ENCODE data around the gene ZNF587.
"Not testable (repeated sequence)": the region's sequence is repeated elsewhere in the genome, so short reads cannot be mapped to it uniquely, and the experiment has no call there.

ZNF587 gene

DNA sequence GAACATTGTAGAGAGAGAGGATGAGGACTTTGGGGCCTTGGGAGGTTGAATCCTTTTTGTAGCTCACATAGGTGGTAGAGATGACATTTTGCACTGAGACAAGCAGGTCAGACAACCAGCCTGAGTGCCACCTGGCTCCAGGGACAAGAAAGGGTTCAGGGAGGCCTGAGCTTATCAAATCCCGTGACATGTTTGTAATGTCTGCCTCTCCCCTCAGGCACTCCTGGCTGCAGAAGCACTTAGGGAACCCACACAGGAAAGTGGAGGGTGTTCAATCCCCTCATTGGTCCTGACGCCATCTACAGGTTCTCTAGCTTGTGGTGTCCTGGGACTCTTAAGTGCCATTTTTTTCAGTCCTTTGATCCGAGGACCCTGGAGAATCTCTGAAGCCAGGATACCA, 28.6 kb upstream of the ZNF587 start:
- not testable (repeated sequence) for H3K9me3 ChIP-seq (ENCODE audit: control extremely low read depth in 1 of 5, control insufficient read depth in 4 of 5, insufficient read depth in 2 of 5, low read depth in 1 of 5, low read length in 4 of 5); H3K27me3 ChIP-seq (replicated peaks in 2 of 5; ENCODE audit: control insufficient read depth in 4 of 5, insufficient read depth in 5 of 5, low read length in 4 of 5)
- Histone ChIP-seq H3K36me3 (ENCODE audit: control insufficient read depth in 4 of 4, insufficient read depth in 4 of 4, low read length in 3 of 4) (peaks cover 0 to 14% (median 4%) of the 10 kb centered on the region in 4 experiments), H3K4me1 (ENCODE audit: control extremely low read depth in 1 of 4, control insufficient read depth in 4 of 4, insufficient read depth in 4 of 4, low read length in 3 of 4) (peaks cover 0 to 17% (median 11%) of the 10 kb centered on the region in 4 experiments), H3K4me3 (ENCODE audit: control insufficient read depth in 1 of 7, extremely low read depth in 1 of 7, insufficient read depth in 4 of 7, low read depth in 2 of 7, low read length in 6 of 7) (peak overlapping the region in 1 of 7 experiments; percentile 100), H3K27ac (ENCODE audit: insufficient read depth in 1 of 2, low read depth in 1 of 2, low read length in 2 of 2, poor library complexity in 1 of 2, severe bottlenecking in 2 of 2) (peak overlapping the region in 1 of 2 experiments; percentile 90)
- peak in 2 of 3 donors; percentile 16 to 29 for DNase-seq
- WGBS (ENCODE audit: insufficient coverage): 100% methylated on average over 1 of the region's 3 CpGs
- ChIA-PET POLR2A (interaction anchor here (0.6 kb wide), 1 partner anchor 73 kb away, joined by 3 read pairs; no protein-coding TSS in a partner anchor), CTCF (interaction anchor here (1.8 to 2.2 kb wide), 2 partner anchors 20 to 82 kb away, joined by 4 to 5 read pairs; no protein-coding TSS in a partner anchor)

DNA sequence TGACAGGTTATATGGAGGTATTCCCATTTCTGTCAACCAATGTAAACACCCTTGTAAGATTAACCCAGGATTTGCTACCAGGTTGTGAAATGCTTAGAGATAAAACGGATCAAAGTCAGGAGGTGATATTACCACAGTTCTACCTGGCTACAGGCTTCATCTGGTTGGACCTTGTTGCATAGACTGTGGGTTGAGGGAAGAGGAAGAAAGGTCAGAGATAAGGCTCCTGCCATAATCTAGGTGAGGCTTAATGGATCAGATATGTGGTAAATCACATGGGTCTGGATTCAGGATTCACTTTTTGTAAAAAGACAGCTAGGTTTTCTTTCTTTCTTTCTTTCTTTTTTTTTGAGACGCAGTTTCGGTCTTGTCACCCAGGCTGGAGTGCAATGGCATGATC, 28.2 kb upstream of the ZNF587 start:
- peaks cover 0 to 18% (median 6%) of the 10 kb centered on the region in 4 experiments for H3K36me3 ChIP-seq (ENCODE audit: control insufficient read depth in 4 of 4, insufficient read depth in 4 of 4, low read length in 3 of 4)
- WGBS (ENCODE audit: insufficient coverage): 100% methylated on average over 2 of the region's 3 CpGs
- H3K4me3 ChIP-seq (ENCODE audit: control insufficient read depth in 1 of 7, extremely low read depth in 1 of 7, insufficient read depth in 4 of 7, low read depth in 2 of 7, low read length in 6 of 7); H3K27me3 ChIP-seq (replicated peaks in 2 of 5; ENCODE audit: control insufficient read depth in 4 of 5, insufficient read depth in 5 of 5, low read length in 4 of 5); H3K27ac ChIP-seq (ENCODE audit: insufficient read depth in 1 of 2, low read depth in 1 of 2, low read length in 2 of 2, poor library complexity in 1 of 2, severe bottlenecking in 2 of 2); DNase-seq; POLR2A ChIA-PET; H3K9me3 ChIP-seq (ENCODE audit: control extremely low read depth in 1 of 5, control insufficient read depth in 4 of 5, insufficient read depth in 2 of 5, low read depth in 1 of 5, low read length in 4 of 5): not testable (repeated sequence)
- H3K4me1 ChIP-seq (ENCODE audit: control extremely low read depth in 1 of 4, control insufficient read depth in 4 of 4, insufficient read depth in 4 of 4, low read length in 3 of 4): peaks cover 0 to 17% (median 11%) of the 10 kb centered on the region in 4 experiments
- CTCF ChIA-PET: interaction anchor here (0.6 to 1.8 kb wide), 3 partner anchors 9 to 48 kb away, joined by 3 to 4 read pairs (median 4); partner anchors contain the start of gene ZNF587B

DNA sequence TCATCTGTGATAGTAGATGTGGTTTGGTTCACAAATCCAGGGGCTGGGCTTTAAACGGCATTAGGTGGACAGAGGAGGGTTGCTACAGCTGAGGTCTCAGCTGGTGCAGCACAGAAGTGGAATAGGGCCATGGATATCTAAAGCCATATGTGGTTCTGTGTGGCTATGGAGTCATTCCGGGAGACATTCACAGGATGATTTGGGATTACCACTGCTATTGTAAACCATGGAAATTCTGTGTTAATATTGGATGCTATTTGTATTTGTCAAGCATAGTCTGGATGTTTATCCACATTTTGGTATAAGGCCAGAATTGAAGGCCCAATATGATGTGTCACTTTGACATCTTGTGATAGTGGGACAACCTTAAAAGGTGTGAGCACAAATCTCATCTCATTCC, 26.5 kb upstream of the ZNF587 start:
- CTCF ChIA-PET, POLR2A ChIA-PET: not testable (repeated sequence)
- peaks cover 0 to 19% (median 6%) of the 10 kb centered on the region in 4 experiments for H3K36me3 ChIP-seq (ENCODE audit: control insufficient read depth in 4 of 4, insufficient read depth in 4 of 4, low read length in 3 of 4)

GRCh38 chr19:57823608-57824007, 26.1 kb upstream of the ZNF587 start:
- H3K27me3 ChIP-seq (replicated peaks in 2 of 5; ENCODE audit: control insufficient read depth in 4 of 5, insufficient read depth in 5 of 5, low read length in 4 of 5); CTCF ChIA-PET; H3K4me3 ChIP-seq (ENCODE audit: control insufficient read depth in 1 of 7, extremely low read depth in 1 of 7, insufficient read depth in 4 of 7, low read depth in 2 of 7, low read length in 6 of 7); DNase-seq; H3K27ac ChIP-seq (ENCODE audit: insufficient read depth in 1 of 2, low read depth in 1 of 2, low read length in 2 of 2, poor library complexity in 1 of 2, severe bottlenecking in 2 of 2); POLR2A ChIA-PET; H3K9me3 ChIP-seq (ENCODE audit: control extremely low read depth in 1 of 5, control insufficient read depth in 4 of 5, insufficient read depth in 2 of 5, low read depth in 1 of 5, low read length in 4 of 5): not testable (repeated sequence)
- WGBS (ENCODE audit: insufficient coverage): no CpG with 5 or more reads among the region's 4 CpGs
- peaks cover 0 to 17% (median 11%) of the 10 kb centered on the region in 4 experiments for H3K4me1 ChIP-seq (ENCODE audit: control extremely low read depth in 1 of 4, control insufficient read depth in 4 of 4, insufficient read depth in 4 of 4, low read length in 3 of 4)
- H3K36me3 ChIP-seq (ENCODE audit: control insufficient read depth in 4 of 4, insufficient read depth in 4 of 4, low read length in 3 of 4): peaks cover 0 to 19% (median 6%) of the 10 kb centered on the region in 4 experiments

More for the DNA sequence above, 26.5 kb upstream of the ZNF587 start:
- not testable (repeated sequence) for H3K4me3 ChIP-seq (ENCODE audit: control insufficient read depth in 1 of 7, extremely low read depth in 1 of 7, insufficient read depth in 4 of 7, low read depth in 2 of 7, low read length in 6 of 7); H3K9me3 ChIP-seq (ENCODE audit: control extremely low read depth in 1 of 5, control insufficient read depth in 4 of 5, insufficient read depth in 2 of 5, low read depth in 1 of 5, low read length in 4 of 5); DNase-seq; H3K27ac ChIP-seq (ENCODE audit: insufficient read depth in 1 of 2, low read depth in 1 of 2, low read length in 2 of 2, poor library complexity in 1 of 2, severe bottlenecking in 2 of 2); H3K27me3 ChIP-seq (replicated peaks in 2 of 5; ENCODE audit: control insufficient read depth in 4 of 5, insufficient read depth in 5 of 5, low read length in 4 of 5)
- 100% methylated on average over 1 of the region's 2 CpGs for WGBS (ENCODE audit: insufficient coverage)
- H3K4me1 ChIP-seq (ENCODE audit: control extremely low read depth in 1 of 4, control insufficient read depth in 4 of 4, insufficient read depth in 4 of 4, low read length in 3 of 4): peaks cover 0 to 17% (median 11%) of the 10 kb centered on the region in 4 experiments

GRCh38 chr19:57825511-57825910, 24.1 kb upstream of the ZNF587 start:
- Histone ChIP-seq H3K36me3 (ENCODE audit: control insufficient read depth in 4 of 4, insufficient read depth in 4 of 4, low read length in 3 of 4) (peaks cover 0 to 31% (median 9%) of the 10 kb centered on the region in 4 experiments), H3K9me3 (ENCODE audit: control extremely low read depth in 1 of 5, control insufficient read depth in 4 of 5, insufficient read depth in 2 of 5, low read depth in 1 of 5, low read length in 4 of 5) (no peaks in the 10 kb centered on the region), H3K27ac (ENCODE audit: insufficient read depth in 1 of 2, low read depth in 1 of 2, low read length in 2 of 2, poor library complexity in 1 of 2, severe bottlenecking in 2 of 2) (no peak overlapping the region), H3K27me3 (replicated peaks in 2 of 5; ENCODE audit: control insufficient read depth in 4 of 5, insufficient read depth in 5 of 5, low read length in 4 of 5) (no peaks in the 10 kb centered on the region), H3K4me3 (ENCODE audit: control insufficient read depth in 1 of 7, extremely low read depth in 1 of 7, insufficient read depth in 4 of 7, low read depth in 2 of 7, low read length in 6 of 7) (no peak overlapping the region), H3K4me1 (ENCODE audit: control extremely low read depth in 1 of 4, control insufficient read depth in 4 of 4, insufficient read depth in 4 of 4, low read length in 3 of 4) (peaks cover 0 to 5% (median 4%) of the 10 kb centered on the region in 4 experiments)
- ChIA-PET POLR2A (no interaction called here), CTCF (interaction anchor here (0.6 kb wide), 1 partner anchor 528 kb away, joined by 3 read pairs; no protein-coding TSS in a partner anchor)
- DNase-seq: no peak
- WGBS (ENCODE audit: insufficient coverage): 97% methylated on average over 5 of the region's 6 CpGs

DNA sequence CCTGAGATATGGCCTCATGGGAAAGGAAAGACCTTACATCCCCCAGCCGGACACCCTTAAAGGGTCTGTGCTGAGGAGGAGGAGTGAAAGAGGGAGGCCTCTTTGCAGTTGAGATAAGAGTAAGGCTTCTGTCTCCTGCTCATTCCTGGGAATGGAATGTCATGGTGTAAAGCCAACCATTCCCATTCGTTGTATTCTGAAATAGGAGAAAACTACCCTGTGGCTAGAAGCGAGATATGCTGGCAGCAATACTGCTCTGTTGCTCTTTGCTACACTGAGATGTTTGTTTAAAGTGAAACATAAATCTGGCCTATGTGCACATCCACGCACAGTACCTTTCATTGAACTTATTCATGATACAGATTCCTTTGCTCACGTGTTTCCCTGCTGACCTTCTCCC, 20.3 kb upstream of the ZNF587 start:
- DNase-seq: no peak
- no peaks in the 10 kb centered on the region for H3K4me1 ChIP-seq (ENCODE audit: control extremely low read depth in 1 of 4, control insufficient read depth in 4 of 4, insufficient read depth in 4 of 4, low read length in 3 of 4)
- no peak overlapping the region for H3K4me3 ChIP-seq (ENCODE audit: control insufficient read depth in 1 of 7, extremely low read depth in 1 of 7, insufficient read depth in 4 of 7, low read depth in 2 of 7, low read length in 6 of 7)
- 97% methylated on average over 4 of the region's 5 CpGs for WGBS (ENCODE audit: insufficient coverage)
- no peaks in the 10 kb centered on the region for H3K9me3 ChIP-seq (ENCODE audit: control extremely low read depth in 1 of 5, control insufficient read depth in 4 of 5, insufficient read depth in 2 of 5, low read depth in 1 of 5, low read length in 4 of 5)
- peaks cover 0 to 26% (median 9%) of the 10 kb centered on the region in 4 experiments for H3K36me3 ChIP-seq (ENCODE audit: control insufficient read depth in 4 of 4, insufficient read depth in 4 of 4, low read length in 3 of 4)
- H3K27me3 ChIP-seq (replicated peaks in 2 of 5; ENCODE audit: control insufficient read depth in 4 of 5, insufficient read depth in 5 of 5, low read length in 4 of 5): no peaks in the 10 kb centered on the region
- ChIA-PET CTCF (interaction anchor here (1.3 kb wide), 1 partner anchor 23 kb away, joined by 3 read pairs; no protein-coding TSS in a partner anchor), POLR2A (interaction anchor here (0.9 kb wide), 1 partner anchor 10 kb away, joined by 3 read pairs; no protein-coding TSS in a partner anchor)
- H3K27ac ChIP-seq (ENCODE audit: insufficient read depth in 1 of 2, low read depth in 1 of 2, low read length in 2 of 2, poor library complexity in 1 of 2, severe bottlenecking in 2 of 2): no peak overlapping the region

DNA sequence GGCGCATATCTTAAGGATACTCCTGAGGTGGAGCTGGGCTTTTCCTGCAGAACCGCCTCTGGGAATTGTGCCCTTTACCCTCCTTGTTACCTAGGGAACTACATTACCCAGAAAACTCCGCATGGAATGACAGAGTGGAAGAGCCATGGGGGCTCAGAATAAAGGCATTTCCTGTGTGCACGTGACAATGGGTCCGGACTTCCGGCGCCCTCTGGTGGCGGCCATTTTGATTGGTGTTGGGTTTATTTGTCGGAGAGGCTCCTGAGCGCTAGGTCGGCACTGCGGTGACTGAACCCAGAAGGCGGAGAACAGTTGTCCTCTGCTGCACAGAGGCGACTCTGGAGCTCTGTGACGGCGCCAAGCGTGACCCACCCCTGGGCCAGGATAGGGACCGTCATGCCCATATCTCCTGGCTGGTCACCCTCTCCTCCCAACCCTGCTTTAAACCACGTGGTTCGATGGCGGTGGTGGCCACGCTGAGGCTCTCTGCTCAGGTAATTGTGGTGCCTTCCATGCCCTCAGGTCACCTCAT, 19.5 kb upstream of the ZNF587 start, which contains the start of gene ZNF587B:
Gene ZNF587B (plus strand): TSS at position 229 of the 532 bp plus-strand sequence. CDS start 230 bp downstream, at position 459.
- H3K4me1 ChIP-seq (ENCODE audit: control extremely low read depth in 1 of 4, control insufficient read depth in 4 of 4, insufficient read depth in 4 of 4, low read length in 3 of 4): no peaks in the 10 kb centered on the region
- H3K27ac ChIP-seq (ENCODE audit: insufficient read depth in 1 of 2, low read depth in 1 of 2, low read length in 2 of 2, poor library complexity in 1 of 2, severe bottlenecking in 2 of 2): no peak within 1 kb of the TSS
- no peaks in the 10 kb centered on the region for H3K27me3 ChIP-seq (replicated peaks in 2 of 5; ENCODE audit: control insufficient read depth in 4 of 5, insufficient read depth in 5 of 5, low read length in 4 of 5)
- DNase-seq: peak in 1 of 3 donors; percentile 22
- 84% methylated on average over 22 of the region's 22 CpGs for WGBS (ENCODE audit: insufficient coverage)
- H3K4me3 ChIP-seq (ENCODE audit: control insufficient read depth in 1 of 7, extremely low read depth in 1 of 7, insufficient read depth in 4 of 7, low read depth in 2 of 7, low read length in 6 of 7): peak within 1 kb of the TSS in 1 of 7 experiments; percentile 29
- no peaks in the 10 kb centered on the region for H3K9me3 ChIP-seq (ENCODE audit: control extremely low read depth in 1 of 5, control insufficient read depth in 4 of 5, insufficient read depth in 2 of 5, low read depth in 1 of 5, low read length in 4 of 5)
- H3K36me3 ChIP-seq (ENCODE audit: control insufficient read depth in 4 of 4, insufficient read depth in 4 of 4, low read length in 3 of 4): peaks cover 0 to 26% (median 9%) of the 10 kb centered on the region in 4 experiments
- ChIA-PET POLR2A (interaction anchor here (0.9 kb wide), 1 partner anchor 11 kb away, joined by 3 read pairs; no protein-coding TSS in a partner anchor), CTCF (interaction anchor here (1.3 kb wide), 1 partner anchor 8 kb away, joined by 4 read pairs; no protein-coding TSS in a partner anchor)

Measured in common myeloid progenitor, CD34-positive (primary cell).